Body of pancreas (tissue), 4 donors: Measurements from ENCODE around the gene RAP2B. TPM values are rescaled to one million over a fixed set of nuclear protein-coding genes. Genes with fewer than 3 reads are reported as not detected.
A peak's percentile ranks its signal among the peaks of the same experiment; 100 is the strongest.

ENCODE experiments used
- ATAC-seq: fragments of 150-250 bp; one replicate; pipeline ENCODE4 v1.9.1; 2016
- DNase-seq, 4 donors: peaks; one replicate each; pipeline ENCODE4 v3.0.0-alpha.2; 2019
- H3K27ac ChIP-seq, 4 donors: fragments of 200-600 bp; sonication (generic); 1 replicate in 3 of 4; 2 replicates in 1 of 4; pipeline versions ENCODE4 v1.5.1 to v1.6.1; 2016 to 2019; ENCODE audit warnings: mild to moderate bottlenecking in 1 of 4, mixed read lengths in 1 of 4, moderate library complexity in 1 of 4
- H3K27me3 ChIP-seq, 2 donors: fragments of 200-600 bp; sonication (generic); one replicate each; pipeline ENCODE4 v1.6.0; 2016; ENCODE audit warnings: mild to moderate bottlenecking in 1 of 2
- H3K36me3 ChIP-seq, 2 donors: fragments of 200-600 bp; sonication (generic); replicated peaks in 1 of 2; 2 replicates each; pipeline ENCODE4 v1.5.1; 2016; ENCODE audit warnings: low read depth in 2 of 2; ENCODE audit not compliant: insufficient read depth in 1 of 2
- H3K4me1 ChIP-seq: fragments of 200-600 bp; sonication (generic); one replicate; pipeline ENCODE4 v1.6.0; 2016
- H3K4me3 ChIP-seq, 2 donors: fragments of 200-600 bp; sonication (generic); 1 replicate in 1 of 2; 2 replicates in 1 of 2; pipeline ENCODE4 v1.5.1; 2016 to 2019
- H3K9me3 ChIP-seq, 3 donors: fragments of 200-600 bp; sonication (generic); 1 replicate in 2 of 3; 2 replicates in 1 of 3; pipeline ENCODE4 v1.5.1; 2016
- POLR2A ChIP-seq, 3 donors: fragments of 450-650 bp; IDR thresholded peaks; one replicate each; pipeline ENCODE4 v1.6.1; 2016; ENCODE audit warnings: antibody characterized with exemption in 3 of 3, mild to moderate bottlenecking in 2 of 3
- WGBS, 2 donors: methylation state at CpG; one replicate each; pipeline ENCODE4 v1.1.5; 2017; 5-methylcytosine and 5-hydroxymethylcytosine counted together
- intact Hi-C: fragments of 100-400 bp; cut with DNase I; formaldehyde crosslinking; loops from one replicate; pipeline ENCODE4 v1.15.1; 2023
- total RNA-seq, 2 donors: library from RNA; depleted of rRNA; stranded (reverse); fragments of >200 nt; gene quantifications; one replicate each; pipeline ENCODE4 v1.1.0, GENCODE V29; 2016
- TF ChIP-seq, protein P1 (sequence below), 7 experiments: fragments of 450-650 bp in 4 of 7; fragments of 200-600 bp in 3 of 7; sonication (generic) in 3 of 7; IDR thresholded peaks; one replicate each; pipeline ENCODE4 v1.5.1; 2016 to 2019; ENCODE audit warnings: antibody characterized with exemption in 7 of 7

The RAP2B gene
- total RNA-seq, 2 donors from 2014 or later: 3.6 to 6.5 TPM

DNA sequence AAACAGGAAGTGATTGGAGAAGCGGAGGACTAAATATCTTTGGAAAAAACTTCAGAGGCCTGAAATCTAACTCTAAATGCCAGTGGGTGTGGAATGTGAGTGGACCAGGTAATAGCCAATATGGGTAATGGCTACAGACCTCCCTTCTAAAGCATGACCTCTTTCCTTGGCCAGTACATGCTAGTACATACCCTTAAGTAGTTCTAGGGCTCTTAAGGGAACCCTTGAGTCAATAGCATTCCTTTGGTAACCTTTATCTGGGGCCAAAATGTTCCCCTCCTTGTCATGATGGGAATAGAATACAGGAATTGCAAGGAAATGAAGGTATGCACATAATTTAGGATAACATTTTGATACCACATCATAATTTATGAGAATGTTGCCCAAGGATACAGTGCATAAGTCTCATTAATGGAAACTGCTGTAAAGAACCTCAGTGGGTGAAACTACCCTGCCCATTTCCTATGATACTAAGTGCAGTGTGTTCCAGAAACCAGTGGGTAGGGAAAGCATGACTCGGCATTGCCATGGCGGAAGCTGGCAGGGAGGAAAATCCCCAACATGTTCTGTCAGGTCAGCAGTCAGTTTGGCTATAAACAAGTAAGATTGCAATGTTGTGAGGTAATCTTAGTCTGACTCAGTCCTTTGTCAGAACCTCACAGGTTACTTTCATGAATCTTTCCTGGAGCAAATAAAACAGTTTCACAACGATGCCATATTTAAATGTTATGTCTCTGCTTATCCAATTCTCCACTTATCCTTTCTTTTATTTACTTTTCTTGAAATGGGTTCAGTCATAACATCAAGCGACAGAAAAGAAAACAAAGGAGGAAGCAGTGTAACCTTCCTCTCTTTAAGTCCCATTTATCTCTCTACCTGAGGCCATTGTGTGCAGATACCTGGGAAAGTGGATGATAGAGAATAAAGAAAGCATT is 23.5 kb upstream of the RAP2B start:
- intact Hi-C loops: no loop called here
- Histone ChIP-seq H3K27ac (peak overlapping the region; percentile 67 to 88 (median 73)), H3K9me3 (no peaks in the 10 kb centered on the region), H3K4me3 (no peak overlapping the region), H3K27me3 (no peaks in the 10 kb centered on the region), H3K4me1 (peaks cover 15% of the 10 kb centered on the region), H3K36me3 (no peaks in the 10 kb centered on the region)
- TF ChIP-seq, protein P1, sequence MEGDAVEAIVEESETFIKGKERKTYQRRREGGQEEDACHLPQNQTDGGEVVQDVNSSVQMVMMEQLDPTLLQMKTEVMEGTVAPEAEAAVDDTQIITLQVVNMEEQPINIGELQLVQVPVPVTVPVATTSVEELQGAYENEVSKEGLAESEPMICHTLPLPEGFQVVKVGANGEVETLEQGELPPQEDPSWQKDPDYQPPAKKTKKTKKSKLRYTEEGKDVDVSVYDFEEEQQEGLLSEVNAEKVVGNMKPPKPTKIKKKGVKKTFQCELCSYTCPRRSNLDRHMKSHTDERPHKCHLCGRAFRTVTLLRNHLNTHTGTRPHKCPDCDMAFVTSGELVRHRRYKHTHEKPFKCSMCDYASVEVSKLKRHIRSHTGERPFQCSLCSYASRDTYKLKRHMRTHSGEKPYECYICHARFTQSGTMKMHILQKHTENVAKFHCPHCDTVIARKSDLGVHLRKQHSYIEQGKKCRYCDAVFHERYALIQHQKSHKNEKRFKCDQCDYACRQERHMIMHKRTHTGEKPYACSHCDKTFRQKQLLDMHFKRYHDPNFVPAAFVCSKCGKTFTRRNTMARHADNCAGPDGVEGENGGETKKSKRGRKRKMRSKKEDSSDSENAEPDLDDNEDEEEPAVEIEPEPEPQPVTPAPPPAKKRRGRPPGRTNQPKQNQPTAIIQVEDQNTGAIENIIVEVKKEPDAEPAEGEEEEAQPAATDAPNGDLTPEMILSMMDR (IDR thresholded peaks at IDR 0.05): peak in 1 of 7 experiments; percentile 6
- peak in 1 of 3 donors; percentile 28 for TF ChIP-seq POLR2A (IDR thresholded peaks at IDR 0.05)
- peak; percentile 80 to 89 (median 83) for DNase-seq
- 27 to 29% methylated on average over 5 of the region's 5 CpGs for WGBS, 2 donors
- peak; percentile 100 for ATAC-seq

DNA sequence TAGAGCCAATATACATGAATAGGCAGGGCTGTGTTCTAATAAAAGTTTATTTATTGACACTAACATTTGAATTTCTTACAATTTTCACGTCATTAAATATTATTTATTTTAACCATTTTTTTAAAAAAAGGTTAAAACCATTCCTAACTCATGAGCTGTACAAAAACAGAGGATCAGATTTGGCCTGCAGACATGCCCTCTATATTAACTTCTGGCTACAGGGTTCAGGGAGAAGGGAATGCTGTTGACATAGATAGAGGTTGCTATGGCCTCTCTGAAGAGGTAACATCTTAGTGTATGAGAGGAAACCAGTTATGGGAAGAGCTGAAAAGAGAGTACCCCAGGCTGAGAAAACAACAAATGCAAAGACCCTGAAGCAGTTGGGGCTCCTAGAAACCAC is 19.1 kb upstream of the RAP2B start:
- no peaks in the 10 kb centered on the region for H3K36me3 ChIP-seq
- peaks cover 14% of the 10 kb centered on the region for H3K4me1 ChIP-seq
- H3K4me3 ChIP-seq: no peak overlapping the region
- DNase-seq (no peak), ATAC-seq (no peak)
- H3K27ac ChIP-seq: no peak overlapping the region
- H3K27me3 ChIP-seq: no peaks in the 10 kb centered on the region
- intact Hi-C loops: no loop called here
- WGBS, 2 donors: 49 to 55% methylated on average over 1 of the region's 1 CpG
- TF ChIP-seq, protein P1 (IDR thresholded peaks at IDR 0.05): no peak
- no peak for TF ChIP-seq POLR2A (IDR thresholded peaks at IDR 0.05)
- H3K9me3 ChIP-seq: no peaks in the 10 kb centered on the region

DNA sequence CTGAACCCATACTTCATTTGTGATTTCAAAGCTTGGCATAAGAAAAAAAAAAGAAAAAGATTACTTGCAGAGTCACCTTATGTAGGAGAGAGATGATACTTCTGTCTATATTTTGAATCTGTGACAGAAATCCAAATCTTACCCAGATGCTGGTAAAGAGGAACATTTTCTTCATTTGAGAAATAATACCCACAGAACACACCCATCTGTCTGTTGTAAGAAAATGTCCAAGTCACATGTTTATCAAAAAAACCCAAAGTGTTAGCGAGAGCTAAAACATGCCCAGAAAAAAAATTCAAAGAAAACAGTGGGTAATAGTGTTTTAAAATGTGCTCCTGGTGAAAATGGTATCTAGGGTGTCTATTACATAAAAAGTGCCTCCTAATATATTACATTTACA is 18.0 kb upstream of the RAP2B start:
- TF ChIP-seq, protein P1 (IDR thresholded peaks at IDR 0.05): no peak
- TF ChIP-seq POLR2A (IDR thresholded peaks at IDR 0.05): no peak
- no peaks in the 10 kb centered on the region for H3K36me3 ChIP-seq
- H3K4me3 ChIP-seq: no peak overlapping the region
- 74 to 93% methylated on average over 1 of the region's 1 CpG for WGBS, 2 donors
- H3K27me3 ChIP-seq: no peaks in the 10 kb centered on the region
- ATAC-seq (no peak), DNase-seq (no peak)
- H3K4me1 ChIP-seq: peaks cover 5% of the 10 kb centered on the region
- intact Hi-C loops: no loop called here
- H3K9me3 ChIP-seq: no peaks in the 10 kb centered on the region
- H3K27ac ChIP-seq: no peak overlapping the region

DNA sequence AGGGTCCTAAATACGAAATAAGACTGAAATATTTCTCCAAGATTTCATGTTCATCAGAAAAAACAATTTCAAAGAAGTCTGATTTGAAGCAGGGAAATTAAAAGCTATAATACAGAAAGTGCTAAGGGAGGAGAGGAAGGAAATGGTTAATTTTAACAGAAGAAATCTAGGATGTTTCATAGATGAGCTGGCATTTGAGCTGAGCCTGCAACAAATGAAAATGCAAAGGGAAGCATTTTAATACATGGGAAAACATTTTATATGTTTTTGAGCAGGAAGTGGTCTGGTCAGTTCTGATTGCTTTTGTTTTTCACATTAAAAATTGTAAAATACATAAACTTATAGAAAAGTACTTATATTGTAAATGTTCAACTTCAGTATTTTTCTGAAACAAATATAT is 17.2 kb upstream of the RAP2B start:
- Histone ChIP-seq H3K27ac (no peak overlapping the region), H3K4me1 (no peaks in the 10 kb centered on the region), H3K4me3 (no peak overlapping the region), H3K27me3 (no peaks in the 10 kb centered on the region), H3K36me3 (no peaks in the 10 kb centered on the region), H3K9me3 (no peaks in the 10 kb centered on the region)
- no peak for ATAC-seq
- intact Hi-C loops: no loop called here
- DNase-seq: no peak
- TF ChIP-seq POLR2A (IDR thresholded peaks at IDR 0.05): no peak
- TF ChIP-seq, protein P1 (IDR thresholded peaks at IDR 0.05): no peak
- 60 to 74% methylated on average over 1 of the region's 1 CpG for WGBS, 2 donors

DNA sequence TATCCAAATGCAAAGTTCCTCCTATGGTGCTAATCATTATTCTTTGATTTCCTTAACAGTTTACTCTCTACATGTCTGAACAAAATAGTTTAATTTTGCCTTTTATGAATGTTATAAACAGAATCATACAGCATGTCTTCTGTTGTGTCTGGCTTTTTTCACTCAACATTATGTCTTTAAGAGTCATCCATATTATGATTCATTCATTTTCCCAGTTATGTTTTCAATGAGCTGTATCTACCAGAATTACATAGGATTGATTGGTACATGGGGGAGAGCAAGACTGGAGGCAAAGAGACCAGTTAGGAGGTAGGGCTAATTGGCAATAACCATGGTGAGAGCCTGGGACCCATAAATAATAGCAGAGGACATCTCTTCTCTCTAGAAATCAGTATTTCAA is 16.6 kb upstream of the RAP2B start:
- ATAC-seq (no peak), DNase-seq (no peak)
- intact Hi-C loops: no loop called here

More for the DNA sequence above, 16.6 kb upstream of the RAP2B start:
- Histone ChIP-seq H3K4me3 (no peak overlapping the region), H3K4me1 (no peaks in the 10 kb centered on the region), H3K27ac (no peak overlapping the region), H3K36me3 (no peaks in the 10 kb centered on the region), H3K9me3 (no peaks in the 10 kb centered on the region), H3K27me3 (no peaks in the 10 kb centered on the region)
- no peak for TF ChIP-seq POLR2A (IDR thresholded peaks at IDR 0.05)
- TF ChIP-seq, protein P1 (IDR thresholded peaks at IDR 0.05): no peak
